IMR-90 (cell line): ENCODE data around the gene PCGF6. TPM values are rescaled to one million over a fixed set of nuclear protein-coding genes. Genes with fewer than 3 reads are reported as not detected.
A peak's percentile ranks its signal among the peaks of the same experiment; 100 is the strongest.

Experiments
- ATAC-seq: fragments of 200-7000 bp; cut with Tn5 transposase; 2 replicates; pipeline ENCODE4 v1.9.1; 2020; ENCODE audit warnings: low read depth, mild to moderate bottlenecking, moderate library complexity
- BruUV-seq: library from RNA; stranded (reverse); fragments of 400-500 nt; replicated peaks from 2 replicates; lab custom pipeline; 2021; lab: Mats Ljungman, UMichigan
- CTCF ChIA-PET: fragments of 300-600 bp; formaldehyde crosslinking; extraction: SDS; loops from one replicate; lab custom pipeline; 2021; ENCODE audit warnings: antibody characterized with exemption; lab: Yijun Ruan, JAX
- POLR2A ChIA-PET: fragments of 300-600 bp; sonication (Branson Sonifier 250); formaldehyde crosslinking; loops from one replicate; lab custom pipeline; 2022; ENCODE audit warnings: antibody characterized with exemption; ENCODE audit not compliant: unreplicated experiment; lab: Charles Lee
- DNase-seq: peaks from one replicate; pipeline ENCODE4 v3.0.0; 2013
- H2AFZ ChIP-seq: replicated peaks from 2 replicates; pipeline ENCODE3; 2013; ENCODE audit warnings: low read length, mild to moderate bottlenecking; ENCODE audit not compliant: poor library complexity
- H2AK5ac ChIP-seq: 2 replicates; pipeline ENCODE4 v1.6.1; 2013; ENCODE audit warnings: low read depth, low read length, inconsistent platforms
- H2AK9ac ChIP-seq: replicated peaks from 2 replicates; pipeline ENCODE3; 2013; ENCODE audit warnings: mild to moderate bottlenecking, low read depth, low read length, moderate library complexity; ENCODE audit not compliant: poor library complexity
- H2BK120ac ChIP-seq: 2 replicates; pipeline ENCODE4 v1.6.1; 2013; ENCODE audit warnings: low read depth, low read length, inconsistent platforms
- H2BK15ac ChIP-seq: 3 replicates; pipeline ENCODE4 v1.6.1; 2013; ENCODE audit warnings: low read depth, low read length, inconsistent platforms
- H2BK20ac ChIP-seq: 2 replicates; pipeline ENCODE4 v1.6.1; 2013; ENCODE audit warnings: low read depth, mild to moderate bottlenecking, inconsistent platforms, low read length, moderate library complexity
- H2BK5ac ChIP-seq: 2 replicates; pipeline ENCODE4 v1.6.1; 2013; ENCODE audit warnings: mild to moderate bottlenecking, low read depth, low read length, inconsistent platforms; ENCODE audit not compliant: poor library complexity, severe bottlenecking
- H3K14ac ChIP-seq: replicated peaks from 2 replicates; pipeline ENCODE4 v1.6.1; 2013; ENCODE audit warnings: low read depth, low read length, inconsistent platforms
- H3K18ac ChIP-seq: 2 replicates; pipeline ENCODE4 v1.6.1; 2013; ENCODE audit warnings: low read depth, low read length, control low read depth
- H3K23ac ChIP-seq: 2 replicates; pipeline ENCODE4 v1.6.1; 2013; ENCODE audit warnings: low read depth, low read length, inconsistent platforms
- H3K27ac ChIP-seq: 2 replicates; pipeline ENCODE4 v1.5.1; 2013; ENCODE audit warnings: mild to moderate bottlenecking, control low read depth, low read length; ENCODE audit not compliant: insufficient read depth
- H3K27me3 ChIP-seq: 2 replicates; pipeline ENCODE4 v1.6.1; 2013; ENCODE audit warnings: low read length; ENCODE audit not compliant: control insufficient read depth, insufficient read depth
- H3K36me3 ChIP-seq: 2 replicates; pipeline ENCODE4 v1.6.1; 2013; ENCODE audit warnings: low read length, mixed read lengths; ENCODE audit not compliant: control insufficient read depth, insufficient read depth
- H3K4ac ChIP-seq: 2 replicates; pipeline ENCODE4 v1.6.1; 2013; ENCODE audit warnings: low read depth, low read length, inconsistent platforms
- H3K4me1 ChIP-seq: 2 replicates; pipeline ENCODE4 v1.6.1; 2013; ENCODE audit warnings: low read length, mixed read lengths; ENCODE audit not compliant: control insufficient read depth, insufficient read depth
- H3K4me2 ChIP-seq: 2 replicates; pipeline ENCODE4 v1.6.1; 2013; ENCODE audit warnings: low read depth, mild to moderate bottlenecking, control low read depth, low read length, moderate library complexity
- H3K4me3 ChIP-seq: 2 replicates; pipeline ENCODE4 v1.5.1; 2013; ENCODE audit warnings: low read depth, mild to moderate bottlenecking, control low read depth, low read length, moderate library complexity; ENCODE audit not compliant: insufficient read depth
- H3K56ac ChIP-seq: 2 replicates; pipeline ENCODE4 v1.6.1; 2013; ENCODE audit warnings: low read length, inconsistent platforms; ENCODE audit not compliant: insufficient read depth; ENCODE audit errors: extremely low read depth
- H3K79me1 ChIP-seq, 2 experiments: 2 replicates each; pipeline ENCODE4 v1.6.1; 2013; ENCODE audit warnings: low read length in 2 of 2, inconsistent platforms in 1 of 2, low read depth in 1 of 2
- H3K9ac ChIP-seq: 2 replicates; pipeline ENCODE4 v1.6.1; 2013; ENCODE audit warnings: low read depth, low read length, control low read depth
- H3K9me1 ChIP-seq: 2 replicates; pipeline ENCODE4 v1.6.1; 2013; ENCODE audit warnings: low read length, inconsistent platforms; ENCODE audit not compliant: insufficient read depth
- H3K9me3 ChIP-seq: 2 replicates; pipeline ENCODE4 v1.6.1; 2013; ENCODE audit warnings: low read length; ENCODE audit not compliant: control insufficient read depth, insufficient read depth
- H4K20me1 ChIP-seq: 2 replicates; pipeline ENCODE4 v1.6.1; 2013; ENCODE audit warnings: low read length, inconsistent platforms; ENCODE audit not compliant: insufficient read depth
- H4K5ac ChIP-seq: 2 replicates; pipeline ENCODE4 v1.6.1; 2013; ENCODE audit warnings: mild to moderate bottlenecking, low read depth, low read length, control low read depth
- H4K8ac ChIP-seq, 2 experiments: 2 replicates each; pipeline ENCODE4 v1.6.1; 2013; ENCODE audit warnings: low read depth in 2 of 2, low read length in 2 of 2, control low read depth in 1 of 2, inconsistent platforms in 1 of 2
- H4K91ac ChIP-seq: 2 replicates; pipeline ENCODE4 v1.6.1; 2013; ENCODE audit warnings: low read depth, low read length, inconsistent platforms; ENCODE audit not compliant: insufficient read depth
- CHD1 ChIP-seq: IDR thresholded peaks from 2 replicates; pipeline ENCODE4 v1.6.1; 2012; ENCODE audit warnings: low read depth, low read length, improper control_type of control experiment
- WGBS, 2 experiments: methylation state at CpG; one replicate each; pipeline versions ENCODE4 v1.1.5 to v1.1.7; 2013; ENCODE audit warnings: missing lambda C conversion rate in 2 of 2; ENCODE audit not compliant: insufficient read length in 1 of 2; ENCODE audit errors: extremely low coverage in 2 of 2; 5-methylcytosine and 5-hydroxymethylcytosine counted together
- dilution Hi-C: fragments of 300-500 bp; cut with HindIII; formaldehyde crosslinking; loops from one replicate; pipeline ENCODE4 v1.14.3; 2018; ENCODE audit warnings: low sequenced_read_pairs; ENCODE audit not compliant: unreplicated experiment
- in situ Hi-C: fragments of 300-500 bp; cut with MboI; formaldehyde crosslinking; loops from 3 replicates; pipeline ENCODE4 v1.14.3; 2019; ENCODE audit warnings: low sequenced_read_pairs, inconsistent platforms, mixed read lengths
- intact Hi-C: fragments of 100-400 bp; cut with micrococcal nuclease; formaldehyde crosslinking; loops from 2 replicates; pipeline ENCODE4 v1.10.0; 2022
- polyA plus RNA-seq, 3 experiments: library from polyadenylated mRNA; depleted of rRNA; stranded (reverse); fragments of >200 nt; gene quantifications; 2 replicates each; pipeline ENCODE4 v1.2.3, GENCODE V29; 2012; ENCODE audit warnings: low replicate concordance in 1 of 3
- total RNA-seq: library from RNA; depleted of rRNA; stranded (reverse); fragments of >200 nt; gene quantifications from 2 replicates; pipeline ENCODE4 v1.2.3, GENCODE V29; 2012
- TF ChIP-seq, protein P1 (sequence below): fragments of 150-350 bp; IDR thresholded peaks from 2 replicates; pipeline ENCODE4 v1.6.1; 2017; ENCODE audit warnings: mild to moderate bottlenecking, antibody characterized with exemption, low read length, low read depth
- TF ChIP-seq, protein P2 (sequence below): conservative IDR thresholded peaks from 2 replicates; pipeline ENCODE4 v1.5.1; 2012; ENCODE audit warnings: mild to moderate bottlenecking, low read depth, low read length, improper control_type of control experiment

PCGF6 gene
- total and polyA plus RNA-seq, 2 of the 4 experiments (the other 2 are of a cell fraction) = 4.9 to 6.5 TPM

DNA sequence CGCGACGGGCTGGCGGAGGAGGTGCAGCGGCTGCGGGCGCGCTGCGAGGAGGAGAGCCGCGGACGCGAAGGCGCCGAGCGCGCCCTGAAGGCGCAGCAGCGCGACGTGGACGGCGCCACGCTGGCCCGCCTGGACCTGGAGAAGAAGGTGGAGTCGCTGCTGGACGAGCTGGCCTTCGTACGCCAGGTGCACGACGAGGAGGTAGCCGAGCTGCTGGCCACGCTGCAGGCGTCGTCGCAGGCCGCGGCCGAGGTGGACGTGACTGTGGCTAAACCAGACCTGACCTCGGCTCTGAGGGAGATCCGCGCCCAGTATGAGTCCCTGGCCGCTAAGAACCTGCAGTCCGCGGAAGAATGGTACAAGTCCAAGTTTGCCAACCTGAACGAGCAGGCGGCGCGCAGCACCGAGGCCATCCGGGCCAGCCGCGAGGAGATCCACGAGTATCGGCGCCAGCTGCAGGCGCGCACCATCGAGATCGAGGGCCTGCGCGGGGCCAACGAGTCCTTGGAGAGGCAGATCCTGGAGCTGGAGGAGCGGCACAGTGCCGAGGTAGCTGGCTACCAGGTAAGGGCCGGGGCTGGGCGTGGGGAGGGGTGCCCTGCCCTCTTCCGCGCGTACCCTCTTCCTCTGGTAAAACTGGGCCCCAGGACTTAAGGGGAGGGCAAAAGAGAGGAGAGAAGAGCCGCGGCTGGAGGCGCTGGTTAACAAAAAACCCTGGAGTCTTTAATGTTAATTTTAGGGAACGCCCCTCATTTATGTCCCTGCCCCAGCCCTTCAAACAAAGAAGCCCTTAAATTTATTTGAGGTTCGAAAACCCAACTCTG is 73.0 kb downstream of the PCGF6 start:
- H3K4me2 ChIP-seq = peak overlapping the region; percentile 92
- no peak overlapping the region for H3K9ac ChIP-seq
- H4K20me1 ChIP-seq = peaks cover 25% of the 10 kb centered on the region
- H3K27ac ChIP-seq = no peak overlapping the region
- CTCF ChIA-PET = interaction anchor here (1.1 to 1.3 kb wide), 2 partner anchors 56 to 174 kb away, joined by 3 to 6 read pairs; no protein-coding TSS in a partner anchor
- no peak overlapping the region for H4K91ac ChIP-seq
- no peak overlapping the region for H2BK5ac ChIP-seq
- H3K36me3 ChIP-seq = no peaks in the 10 kb centered on the region
- peaks cover 12% of the 10 kb centered on the region for H3K4me1 ChIP-seq
- peak overlapping the region; percentile 57 for H3K4me3 ChIP-seq
- H3K79me1 ChIP-seq = peaks cover 0 to 11% of the 10 kb centered on the region in 2 experiments; a peak in 2 of 4 replicates
- H3K14ac ChIP-seq = no peak overlapping the region
- POLR2A ChIA-PET = no interaction called here
- H3K27me3 ChIP-seq = peaks cover 24% of the 10 kb centered on the region
- no peak overlapping the region for H3K4ac ChIP-seq
- H2BK120ac ChIP-seq = no peak overlapping the region
- ATAC-seq = no peak
- BruUV-seq = no TSS peak
- no peak overlapping the region for H2BK15ac ChIP-seq
- no peak overlapping the region for H3K56ac ChIP-seq
- no peak overlapping the region for H3K23ac ChIP-seq
- H2BK20ac ChIP-seq = no peak overlapping the region
- H4K5ac ChIP-seq = no peak overlapping the region
- 5% methylated on average over 50 of the region's 76 CpGs; no CpG with 5 or more reads in 1 of the 2 experiments for WGBS, 2 experiments
- H3K18ac ChIP-seq = no peak overlapping the region
- no peak overlapping the region for H2AK5ac ChIP-seq
- no peak overlapping the region for H2AK9ac ChIP-seq
- H3K9me1 ChIP-seq = peaks cover 7% of the 10 kb centered on the region; the same call in 1 of the 2 replicates
- no peak for TF ChIP-seq CHD1
- TF ChIP-seq, protein P1, sequence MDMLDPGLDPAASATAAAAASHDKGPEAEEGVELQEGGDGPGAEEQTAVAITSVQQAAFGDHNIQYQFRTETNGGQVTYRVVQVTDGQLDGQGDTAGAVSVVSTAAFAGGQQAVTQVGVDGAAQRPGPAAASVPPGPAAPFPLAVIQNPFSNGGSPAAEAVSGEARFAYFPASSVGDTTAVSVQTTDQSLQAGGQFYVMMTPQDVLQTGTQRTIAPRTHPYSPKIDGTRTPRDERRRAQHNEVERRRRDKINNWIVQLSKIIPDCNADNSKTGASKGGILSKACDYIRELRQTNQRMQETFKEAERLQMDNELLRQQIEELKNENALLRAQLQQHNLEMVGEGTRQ = no peak
- TF ChIP-seq, protein P2, sequence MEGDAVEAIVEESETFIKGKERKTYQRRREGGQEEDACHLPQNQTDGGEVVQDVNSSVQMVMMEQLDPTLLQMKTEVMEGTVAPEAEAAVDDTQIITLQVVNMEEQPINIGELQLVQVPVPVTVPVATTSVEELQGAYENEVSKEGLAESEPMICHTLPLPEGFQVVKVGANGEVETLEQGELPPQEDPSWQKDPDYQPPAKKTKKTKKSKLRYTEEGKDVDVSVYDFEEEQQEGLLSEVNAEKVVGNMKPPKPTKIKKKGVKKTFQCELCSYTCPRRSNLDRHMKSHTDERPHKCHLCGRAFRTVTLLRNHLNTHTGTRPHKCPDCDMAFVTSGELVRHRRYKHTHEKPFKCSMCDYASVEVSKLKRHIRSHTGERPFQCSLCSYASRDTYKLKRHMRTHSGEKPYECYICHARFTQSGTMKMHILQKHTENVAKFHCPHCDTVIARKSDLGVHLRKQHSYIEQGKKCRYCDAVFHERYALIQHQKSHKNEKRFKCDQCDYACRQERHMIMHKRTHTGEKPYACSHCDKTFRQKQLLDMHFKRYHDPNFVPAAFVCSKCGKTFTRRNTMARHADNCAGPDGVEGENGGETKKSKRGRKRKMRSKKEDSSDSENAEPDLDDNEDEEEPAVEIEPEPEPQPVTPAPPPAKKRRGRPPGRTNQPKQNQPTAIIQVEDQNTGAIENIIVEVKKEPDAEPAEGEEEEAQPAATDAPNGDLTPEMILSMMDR = no peak
- no peak for DNase-seq
- intact Hi-C loops = no loop called here
- in situ Hi-C loops = no loop called here
- no peak overlapping the region for H4K8ac ChIP-seq
- no peaks in the 10 kb centered on the region for H3K9me3 ChIP-seq
- dilution Hi-C loops = no loop called here
- H2AFZ ChIP-seq = peak overlapping the region; percentile 92
